HEK293 (cell line): ENCODE results near the gene MYADML2.

Experiments
- CTCF ChIA-PET: fragments of 350-600 bp; formaldehyde crosslinking; extraction: SDS; loops from one replicate; lab custom pipeline; 2021; ENCODE audit warnings: antibody characterized with exemption; lab: Yijun Ruan, JAX
- POLR2A ChIA-PET: fragments of 300-600 bp; formaldehyde crosslinking; extraction: SDS; loops from one replicate; lab custom pipeline; 2020; ENCODE audit warnings: antibody characterized with exemption, inconsistent platforms; lab: Yijun Ruan, JAX
- H3K27ac ChIP-seq: fragments of 200-500 bp; sonication (Bioruptor generic); 2 replicates; pipeline ENCODE4 v1.5.1; 2014; ENCODE audit warnings: low read depth, low read length, control low read depth, inconsistent platforms; ENCODE audit errors: extremely low read depth
- H3K36me3 ChIP-seq, 2 experiments: fragments of 200-500 bp in 1 of 2; sonication (Bioruptor generic) in 1 of 2; 1 replicate in 1 of 2; 2 replicates in 1 of 2; pipeline ENCODE4 v1.5.1; 2014 to 2017; ENCODE audit warnings: inconsistent platforms in 2 of 2, low read length in 2 of 2; ENCODE audit not compliant: control insufficient read depth in 2 of 2, insufficient read depth in 1 of 2
- H3K4me1 ChIP-seq: fragments of 200-500 bp; sonication (Bioruptor generic); 2 replicates; pipeline ENCODE4 v1.5.1; 2014; ENCODE audit warnings: mild to moderate bottlenecking, low read length, inconsistent platforms; ENCODE audit not compliant: control insufficient read depth, insufficient read depth
- H3K4me3 ChIP-seq: 2 replicates; pipeline ENCODE4 v1.5.1; 2011; ENCODE audit warnings: low read depth, mild to moderate bottlenecking, control low read depth, low read length, moderate library complexity
- H3K9me3 ChIP-seq: fragments of 200-500 bp; sonication (Bioruptor generic); 2 replicates; pipeline ENCODE4 v1.5.1; 2014; ENCODE audit warnings: low read depth, low read length, inconsistent platforms; ENCODE audit not compliant: control insufficient read depth, insufficient read depth
- GLIS1 ChIP-seq: fragments of 450-650 bp; formaldehyde crosslinking; IDR thresholded peaks from 2 replicates; pipeline ENCODE4 v1.5.1; 2016; ENCODE audit warnings: missing biosample characterization, missing genetic modification characterization
- MZF1 ChIP-seq: fragments of 450-650 bp; formaldehyde crosslinking; IDR thresholded peaks from 2 replicates; pipeline ENCODE4 v1.5.1; 2017; ENCODE audit warnings: missing biosample characterization, missing genetic modification characterization, borderline replicate concordance
- PRDM2 ChIP-seq: fragments of 450-650 bp; formaldehyde crosslinking; IDR thresholded peaks from 2 replicates; pipeline ENCODE4 v1.5.1; 2016; ENCODE audit warnings: missing biosample characterization, missing genetic modification characterization, borderline replicate concordance
- SP2 ChIP-seq: fragments of 450-650 bp; formaldehyde crosslinking; IDR thresholded peaks from 2 replicates; pipeline ENCODE4 v1.5.1; 2016; ENCODE audit warnings: missing biosample characterization, missing genetic modification characterization
- SP7 ChIP-seq: fragments of 450-650 bp; formaldehyde crosslinking; IDR thresholded peaks from 2 replicates; pipeline ENCODE4 v1.5.1; 2016; ENCODE audit warnings: missing biosample characterization, missing genetic modification characterization
- ZBTB6 ChIP-seq: fragments of 450-650 bp; formaldehyde crosslinking; IDR thresholded peaks from 2 replicates; pipeline ENCODE4 v1.5.1; 2017; ENCODE audit warnings: missing biosample characterization, missing genetic modification characterization
- ZFHX2 ChIP-seq: fragments of 450-650 bp; formaldehyde crosslinking; conservative IDR thresholded peaks from 2 replicates; pipeline ENCODE4 v1.5.1; 2016; ENCODE audit warnings: missing biosample characterization, missing genetic modification characterization
- ZIC2 ChIP-seq: fragments of 450-650 bp; formaldehyde crosslinking; IDR thresholded peaks from 2 replicates; pipeline ENCODE4 v1.5.1; 2016; ENCODE audit warnings: missing biosample characterization, missing genetic modification characterization
- ZNF10 ChIP-seq: fragments of 450-650 bp; formaldehyde crosslinking; IDR thresholded peaks from 2 replicates; pipeline ENCODE4 v1.5.1; 2017; ENCODE audit warnings: missing biosample characterization, missing genetic modification characterization
- ZNF132 ChIP-seq: fragments of 450-650 bp; formaldehyde crosslinking; IDR thresholded peaks from 2 replicates; pipeline ENCODE4 v1.5.1; 2017; ENCODE audit warnings: missing biosample characterization, missing genetic modification characterization, borderline replicate concordance
- ZNF354C ChIP-seq: fragments of 450-650 bp; formaldehyde crosslinking; IDR thresholded peaks from 2 replicates; pipeline ENCODE4 v1.5.1; 2016; ENCODE audit warnings: missing biosample characterization, missing genetic modification characterization, low read depth, borderline replicate concordance
- ZNF423 ChIP-seq: fragments of 450-650 bp; formaldehyde crosslinking; IDR thresholded peaks from 2 replicates; pipeline ENCODE4 v1.5.1; 2016; ENCODE audit warnings: missing biosample characterization, missing genetic modification characterization
- ZNF600 ChIP-seq: fragments of 450-650 bp; formaldehyde crosslinking; IDR thresholded peaks from 2 replicates; pipeline ENCODE4 v1.5.1; 2016; ENCODE audit warnings: missing biosample characterization, missing genetic modification characterization

MYADML2 gene

GRCh38 chr17:81993729-81994592 lies 46.9 kb upstream of the MYADML2 start:
- POLR2A ChIA-PET, result interaction anchor here (0.6 kb wide), 1 partner anchor 140 kb away, joined by 3 read pairs; no protein-coding TSS in a partner anchor
- TF ChIP-seq SP7 (no peak), ZNF423 (tag by site-specific recombination) (no peak), ZBTB6 (peak; percentile 46), ZFHX2 (tag by site-specific recombination) (0 out of 2 replicates have a peak, but pooled peaks have one; percentile 10), ZIC2 (tag by site-specific recombination) (peak; percentile 45), SP2 (tag by site-specific recombination) (peak; percentile 19; the same call in 1 of the 2 replicates), ZNF354C (tag by site-specific recombination) (no peak), ZNF10 (tag by site-specific recombination) (0 out of 2 replicates have a peak, but pooled peaks have one; percentile 42), ZNF600 (0 out of 2 replicates have a peak, but pooled peaks have one; percentile 8), GLIS1 (tag by site-specific recombination) (no peak; the same call in 1 of the 2 replicates), PRDM2 (tag by site-specific recombination) (no peak), MZF1 (tag by site-specific recombination) (no peak)

GRCh38 chr17:81992306-81993102 lies 45.5 kb upstream of the MYADML2 start:
- Histone ChIP-seq H3K4me1 (peaks cover 7% of the 10 kb centered on the region), H3K4me3 (no peak overlapping the region), H3K27ac (no peak overlapping the region), H3K36me3 (peaks cover 0 to 18% of the 10 kb centered on the region in 2 experiments; a peak in 2 of 3 replicates), H3K9me3 (no peaks in the 10 kb centered on the region)
- ChIA-PET CTCF (interaction anchor here (0.6 to 1.9 kb wide), 4 partner anchors 27 to 480 kb away, joined by 3 to 12 read pairs (median 8); no protein-coding TSS in a partner anchor), POLR2A (interaction anchor here (0.7 to 1.4 kb wide), 5 partner anchors 11 to 65 kb away, joined by 3 to 4 read pairs (median 3); partner anchors contain the start of genes CENPX, LRRC45 and MAFG)
- no peak for TF ChIP-seq ZNF132 (tag by site-specific recombination)
- TF ChIP-seq ZIC2 (tag by site-specific recombination), result peak; percentile 42

More at GRCh38 chr17:81993729-81994592, 46.9 kb upstream of the MYADML2 start:
- Histone ChIP-seq H3K4me1 (peaks cover 7% of the 10 kb centered on the region), H3K9me3 (no peaks in the 10 kb centered on the region), H3K36me3 (peaks cover 0 to 18% of the 10 kb centered on the region in 2 experiments; a peak in 1 of 3 replicates), H3K4me3 (no peak overlapping the region), H3K27ac (no peak overlapping the region)
- CTCF ChIA-PET, result interaction anchor here (1.4 kb wide), 1 partner anchor 26 kb away, joined by 4 read pairs; no protein-coding TSS in a partner anchor
